Inflammatory macrophage (primary cell): ENCODE measurements around the gene C2orf68.
A peak's percentile ranks its signal among the peaks of the same experiment; 100 is the strongest.
"Not testable (repeated sequence)": the region's sequence is repeated elsewhere in the genome, so short reads cannot be mapped to it uniquely, and the experiment has no call there.

ENCODE experiments used
- DNase-seq, 2 donors: peaks; one replicate each; pipeline ENCODE4 v3.0.0-alpha.2; 2020 to 2022
- total RNA-seq, 18 experiments: gene quantifications; one replicate each; lab custom pipeline; 2026; ENCODE audit warnings: mixed read lengths in 6 of 18, inconsistent platforms in 2 of 18; lab: John Stamatoyannopoulos, UW

Gene C2orf68
- total RNA-seq = 9.1 to 36.4 (median 23.8) reads per million in 18 experiments

DNA sequence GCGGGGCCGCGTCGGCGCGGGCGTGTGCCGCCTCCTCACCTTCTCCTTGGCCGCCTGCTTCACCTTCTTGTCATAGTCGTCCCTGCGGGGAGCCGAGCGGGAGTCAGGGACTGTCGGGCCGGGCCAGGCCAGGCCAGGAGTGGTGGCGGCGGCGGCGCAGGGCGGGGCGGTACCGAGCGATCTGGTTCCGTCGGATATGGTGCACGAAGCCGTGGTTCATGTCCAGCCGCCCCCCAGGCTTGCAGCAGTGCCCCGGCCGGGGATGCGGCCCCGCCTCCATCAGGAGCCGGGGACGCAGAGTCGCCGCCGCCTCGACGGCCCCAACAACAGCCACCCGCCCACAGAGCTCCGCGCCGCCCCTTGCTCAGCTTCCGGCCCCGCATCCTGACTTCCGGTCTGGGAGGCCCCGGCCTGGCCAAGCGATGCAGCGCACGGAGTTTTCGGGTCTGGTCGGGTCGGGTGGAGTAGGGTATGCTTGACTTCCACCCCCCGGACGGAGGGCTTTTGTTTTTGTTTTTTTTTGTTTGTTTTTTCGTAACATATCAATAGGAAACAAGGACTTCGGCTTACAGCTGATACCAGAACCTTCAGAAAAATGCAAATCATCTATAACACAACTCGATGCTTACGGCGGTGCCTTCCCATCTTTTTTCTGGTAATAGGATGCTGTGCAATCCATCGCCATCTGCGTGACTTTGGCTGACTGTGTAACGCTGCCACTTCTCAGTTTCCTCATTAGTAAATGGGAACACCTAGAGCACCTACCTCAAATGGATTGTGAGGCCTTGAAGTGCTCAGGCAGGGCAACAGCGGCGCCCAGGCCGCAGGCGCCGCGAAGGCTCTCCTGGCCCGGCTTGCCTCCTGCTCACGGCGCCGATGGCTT, at the start of gene C2orf68:
Gene C2orf68 (minus strand): TSS at position 362 of the 883 bp plus-strand sequence. CDS start 82 bp downstream, at position 280.
- DNase-seq = peak; percentile 88 to 91

DNA sequence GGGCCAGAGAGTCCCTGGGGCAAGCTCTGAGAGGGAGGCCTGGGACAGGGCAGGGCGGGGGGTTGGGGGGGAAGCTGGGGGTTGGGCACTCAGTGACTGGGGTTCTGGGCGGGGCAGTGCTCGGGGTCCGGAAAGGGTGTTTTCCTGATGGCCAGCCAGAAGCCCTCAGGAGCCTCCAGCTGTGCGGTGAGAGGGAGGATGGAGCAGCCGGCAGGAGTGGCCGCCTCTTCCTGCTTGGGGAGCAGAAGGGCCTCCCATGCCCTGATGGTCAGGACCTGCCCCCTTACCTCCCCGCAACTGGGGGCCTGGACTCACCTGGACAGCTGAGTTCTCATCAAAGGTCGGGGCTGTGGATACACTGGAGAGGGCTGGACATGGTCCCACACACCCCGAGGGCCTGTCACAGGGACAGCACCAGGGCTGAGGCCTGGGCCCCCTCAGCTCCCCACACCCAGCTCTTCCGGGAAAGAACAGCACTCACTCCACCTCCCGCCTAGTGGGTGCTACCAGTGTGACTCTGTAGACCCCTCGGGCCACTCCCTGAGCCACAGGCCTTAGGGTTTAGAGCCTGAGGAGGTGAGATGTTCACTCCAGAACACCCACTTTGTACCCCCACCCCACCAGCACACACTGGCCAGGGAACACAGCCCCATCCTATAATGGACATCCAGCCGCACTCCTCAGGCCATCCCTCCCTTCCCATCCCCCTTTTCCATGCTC, 49.4 kb upstream of the C2orf68 start:
- DNase-seq = no peak

- no peak for DNase-seq
Measured at GRCh38 chr2:85660725-85661124, 48.9 kb upstream of the C2orf68 start.

- DNase-seq = not testable (repeated sequence)
Measured at GRCh38 chr2:85660301-85660700, 48.4 kb upstream of the C2orf68 start.

- no peak for DNase-seq
Measured at GRCh38 chr2:85659324-85659981, 47.6 kb upstream of the C2orf68 start.

DNA sequence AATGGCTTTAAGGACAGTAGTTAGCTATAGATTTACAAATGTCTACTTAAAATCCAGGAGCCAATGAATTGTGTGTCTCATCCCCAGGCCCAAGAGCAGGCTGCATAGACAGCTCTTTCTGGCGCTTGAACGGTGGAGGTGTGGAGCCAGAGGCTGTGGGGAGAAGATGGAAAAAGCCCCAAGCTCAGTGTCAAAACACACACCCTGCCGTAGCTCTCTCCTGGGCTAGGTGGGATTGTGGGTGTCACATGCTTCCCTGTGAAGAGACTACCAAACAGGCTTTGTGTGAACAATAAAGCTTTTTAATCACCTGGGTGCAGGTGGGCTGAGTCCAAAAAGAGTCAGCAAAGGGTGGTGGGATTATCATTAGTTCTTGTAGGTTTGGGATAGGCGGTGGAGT, 45.5 kb upstream of the C2orf68 start:
- DNase-seq = not testable (repeated sequence)

- DNase-seq = no peak
Measured at GRCh38 chr2:85656468-85656867, 44.6 kb upstream of the C2orf68 start.

- no peak for DNase-seq
Measured at GRCh38 chr2:85655961-85656417, 44.1 kb upstream of the C2orf68 start.

DNA sequence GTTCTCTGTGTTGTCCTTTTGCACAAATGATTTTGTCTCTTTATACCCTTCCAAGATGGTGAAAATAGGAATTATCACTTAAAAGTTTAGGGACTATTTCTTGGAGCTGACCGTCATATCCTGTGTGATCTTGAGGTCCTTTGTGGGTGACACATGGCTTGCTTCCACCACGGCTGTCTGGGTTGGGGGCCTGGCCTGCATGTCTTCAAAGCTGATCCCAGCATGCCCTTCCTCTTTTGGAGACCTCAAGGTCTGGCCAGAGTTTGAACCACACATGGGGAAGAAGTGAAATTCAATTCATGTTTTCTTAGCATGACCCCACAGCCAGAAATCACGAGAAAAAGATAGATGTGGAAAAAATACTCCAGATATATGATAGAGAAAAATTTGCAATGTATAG, 42.1 kb upstream of the C2orf68 start:
- peak; percentile 72 to 77 for DNase-seq

DNA sequence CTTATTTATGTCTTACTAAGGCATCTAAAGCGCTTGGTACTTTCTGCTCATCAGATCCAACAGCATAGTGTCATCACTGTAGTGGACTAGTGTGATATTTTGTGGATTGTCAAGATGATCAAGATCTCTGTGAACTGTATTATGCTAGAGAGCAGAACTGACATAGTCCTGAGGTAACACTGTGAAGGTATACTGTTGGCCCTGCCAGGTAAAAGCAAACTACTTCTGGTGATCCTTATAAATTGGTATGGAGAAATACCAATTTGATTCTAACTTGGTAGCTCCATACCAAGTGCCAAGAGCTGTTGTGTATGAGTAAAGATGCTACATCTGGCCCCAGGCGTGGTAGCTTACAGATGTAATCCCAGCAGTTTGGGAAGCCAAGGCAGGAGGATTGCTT, 40.2 kb upstream of the C2orf68 start:
- DNase-seq = no peak

- DNase-seq = no peak
Measured at GRCh38 chr2:85651097-85651496, 39.2 kb upstream of the C2orf68 start.

DNA sequence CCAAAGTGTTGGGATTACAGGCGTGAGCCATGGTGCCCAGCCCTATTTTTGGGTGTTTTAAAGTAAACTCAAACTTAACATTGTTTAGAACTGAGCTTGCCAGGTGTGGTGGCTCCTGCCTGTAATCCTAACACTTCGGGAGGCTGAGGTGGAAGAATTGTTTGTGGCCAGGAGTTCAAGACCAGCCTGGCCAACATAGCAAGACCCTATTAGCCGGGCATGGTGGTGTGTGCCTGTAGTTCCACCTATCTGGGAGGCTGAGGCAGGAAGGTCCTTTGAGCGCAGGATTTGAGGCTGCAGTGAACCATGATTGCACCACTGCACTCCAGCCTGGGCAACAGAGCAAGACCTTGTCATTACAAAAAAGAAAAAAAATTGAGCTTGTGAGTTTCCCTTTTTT, 38.6 kb upstream of the C2orf68 start:
- DNase-seq = no peak

DNA sequence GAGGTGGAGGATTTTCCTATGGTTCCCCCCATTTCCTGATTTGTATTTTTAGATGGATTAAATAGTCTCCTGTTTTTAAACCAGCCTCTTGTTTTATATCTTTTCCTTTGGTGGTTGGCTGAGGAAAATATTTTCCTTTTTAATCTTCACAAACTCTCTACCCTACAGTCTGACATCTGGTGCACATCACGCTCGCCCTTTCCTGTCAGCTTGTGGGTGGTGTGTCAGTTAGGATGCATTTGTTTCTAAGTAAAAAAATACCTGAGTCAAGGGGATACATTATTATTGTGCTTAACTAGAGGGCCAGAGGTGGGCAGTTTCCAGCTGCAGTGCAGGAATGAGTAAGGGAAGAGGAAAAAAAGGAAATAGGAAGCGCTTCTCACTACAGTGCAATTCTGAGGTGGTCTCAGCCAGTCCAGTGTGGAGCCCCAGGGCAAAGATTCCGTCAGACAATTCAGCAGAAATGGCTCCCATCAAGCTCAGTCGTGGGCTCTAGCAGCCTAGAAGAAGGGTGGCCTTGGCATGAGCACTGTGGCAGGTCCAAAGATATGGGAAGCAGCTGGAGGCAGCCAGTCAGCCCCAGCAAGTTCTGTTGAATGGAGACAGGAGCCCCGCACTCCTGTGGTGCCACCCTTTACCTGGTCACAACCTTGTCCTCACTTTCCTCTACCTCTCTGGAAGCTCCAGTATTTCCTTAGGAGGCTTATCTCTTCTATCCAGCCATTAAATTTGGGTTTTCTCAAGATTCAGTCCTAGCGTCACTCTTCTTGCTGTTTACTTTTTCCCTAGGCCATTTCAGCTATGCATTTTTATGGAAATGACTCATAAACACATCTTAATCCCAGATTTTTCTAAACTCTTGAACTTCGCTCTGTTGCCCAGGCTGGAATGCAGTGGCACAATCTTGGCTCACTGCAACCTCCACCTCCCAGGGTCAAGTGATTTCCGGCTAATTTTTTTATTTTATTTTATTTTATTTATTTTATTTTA, 37.6 kb upstream of the C2orf68 start:
- no peak for DNase-seq

DNA sequence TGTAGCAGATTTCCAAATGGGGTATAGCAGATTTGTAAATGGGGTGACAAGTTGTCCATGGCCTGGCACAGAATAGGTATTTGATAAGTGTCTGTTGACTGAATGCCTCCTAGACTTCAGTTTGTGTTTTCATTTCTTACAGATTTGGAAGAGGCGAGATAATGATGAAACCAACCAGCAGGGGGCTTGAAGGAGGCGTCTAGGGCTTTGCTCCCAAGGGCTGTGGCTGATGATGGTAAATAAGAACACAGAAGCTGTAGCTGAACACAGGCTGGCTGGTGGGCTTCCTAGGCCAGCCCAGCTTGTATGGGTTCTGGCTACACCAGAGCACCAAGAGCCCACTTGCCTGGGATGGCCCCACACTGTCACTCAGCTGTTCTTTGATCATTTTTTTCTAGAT, 36.8 kb upstream of the C2orf68 start:
- peak; percentile 27 to 53 for DNase-seq

DNA sequence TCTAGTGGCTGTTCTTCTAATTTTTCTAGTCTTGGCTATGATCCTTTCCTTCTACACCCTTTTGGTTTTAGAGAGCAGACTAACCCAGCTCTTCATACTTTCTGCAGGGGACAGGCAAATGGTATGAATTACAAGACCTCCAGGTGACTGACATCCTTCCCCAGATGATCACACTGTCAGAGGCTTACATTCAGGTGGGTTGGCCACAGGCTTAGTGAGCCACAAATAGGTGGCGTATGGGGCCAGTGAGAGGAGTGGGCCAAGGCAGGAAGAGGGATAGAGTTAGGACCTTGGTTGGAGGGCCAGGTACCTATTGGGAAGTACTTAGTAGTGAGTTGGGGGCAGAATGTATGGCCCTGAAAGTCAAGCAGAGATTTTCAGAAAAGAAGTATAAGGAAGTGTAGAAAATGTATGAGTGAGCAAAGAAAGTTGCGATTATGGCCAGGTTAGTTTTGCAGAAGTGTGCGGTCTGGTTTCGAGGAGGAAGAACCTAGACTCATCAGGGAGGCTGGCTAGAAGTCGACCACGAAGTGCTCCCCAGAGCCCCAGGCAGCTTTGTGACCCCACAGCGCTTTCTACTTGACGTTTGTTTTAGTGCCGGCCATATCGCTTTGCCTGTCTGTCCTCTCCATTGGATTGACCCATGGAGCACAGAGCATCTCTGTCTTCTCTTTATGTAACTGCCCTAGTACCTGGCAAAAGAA, 36.1 kb upstream of the C2orf68 start:
- no peak for DNase-seq

- DNase-seq = no peak
Measured at GRCh38 chr2:85646166-85646565, 34.3 kb upstream of the C2orf68 start.

GRCh38 chr2:85644909-85645308, 33.0 kb upstream of the C2orf68 start:
- no peak for DNase-seq

- DNase-seq = no peak
Measured at GRCh38 chr2:85642725-85643124, 30.9 kb upstream of the C2orf68 start.

DNA sequence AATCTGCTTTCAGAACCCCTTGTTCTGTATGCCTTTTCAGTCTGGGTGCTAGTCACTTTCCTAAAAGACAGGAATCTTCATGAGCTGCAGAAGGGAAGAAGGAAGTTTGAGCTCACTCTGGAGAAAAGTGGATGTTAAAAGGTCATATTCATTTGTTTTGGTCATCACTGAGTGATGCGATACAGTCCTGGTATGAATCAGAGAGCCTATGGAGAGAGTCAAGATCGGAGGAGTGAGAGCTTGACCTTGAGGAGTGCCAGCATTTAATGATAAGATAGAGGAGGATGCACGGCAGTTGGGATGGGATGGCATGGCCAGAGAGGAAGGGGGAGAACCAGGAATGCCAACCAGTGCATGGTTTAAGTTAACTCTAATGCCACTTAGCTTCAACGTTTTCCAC, 23.8 kb upstream of the C2orf68 start:
- no peak for DNase-seq

DNA sequence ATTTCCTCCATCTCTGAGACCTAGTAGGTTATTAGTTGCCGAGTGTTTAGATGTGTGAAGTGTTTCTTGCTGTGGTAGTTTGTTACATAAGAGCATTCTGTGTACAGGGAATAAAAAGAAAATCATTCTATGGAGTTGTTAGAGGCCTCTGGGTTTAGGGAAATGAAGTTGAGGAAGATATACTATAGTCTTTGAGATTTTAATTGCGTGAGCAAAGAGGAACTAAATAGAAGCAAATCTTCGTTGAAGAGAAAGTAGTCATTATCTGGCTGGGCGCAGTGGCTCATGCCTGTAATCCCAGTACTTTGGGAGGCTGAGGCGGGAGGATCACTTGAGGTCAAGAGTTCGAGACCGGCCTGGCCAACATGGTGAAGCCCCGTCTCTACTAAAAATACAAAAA, 23.1 kb upstream of the C2orf68 start:
- DNase-seq = peak; percentile 27 to 40

- no peak for DNase-seq
Measured at GRCh38 chr2:85631316-85631715, 19.4 kb upstream of the C2orf68 start.
